Activated CD4-positive, alpha-beta T cell treated with anti-CD3 and anti-CD28 coated beads, Interleukin-2, amount 50 U/mL, for 1 hour (primary cell): ENCODE results near the gene FUT7.
"Not testable (repeated sequence)": the region's sequence is repeated elsewhere in the genome, so short reads cannot be mapped to it uniquely, and the experiment has no call there.

Experiments used
- DNase-seq: peaks from one replicate; pipeline ENCODE4 v3.0.0-alpha.2; 2020

The FUT7 gene

GRCh38 chr9:137066096-137066861, 34.4 kb upstream of the FUT7 start:
- no peak for DNase-seq

GRCh38 chr9:137065336-137065967, 33.6 kb upstream of the FUT7 start:
- no peak for DNase-seq

GRCh38 chr9:137064880-137065164, 32.9 kb upstream of the FUT7 start:
- DNase-seq = no peak

- peak; percentile 57 for DNase-seq
These were observed 32.4 kb upstream of the FUT7 start for GRCh38 chr9:137064027-137064879.

GRCh38 chr9:137063311-137064026, 31.6 kb upstream of the FUT7 start:
- DNase-seq = no peak

- DNase-seq = not testable (repeated sequence)
These were observed 30.9 kb upstream of the FUT7 start for GRCh38 chr9:137062798-137063197.

- no peak for DNase-seq
These were observed 30.5 kb upstream of the FUT7 start for GRCh38 chr9:137062384-137062783.

- DNase-seq = no peak
These were observed 26.8 kb upstream of the FUT7 start for GRCh38 chr9:137058521-137059234.

- no peak for DNase-seq
These were observed 25.7 kb upstream of the FUT7 start for GRCh38 chr9:137057545-137057944.

- no peak for DNase-seq
These were observed 25.0 kb upstream of the FUT7 start for GRCh38 chr9:137056739-137057415.

- no peak for DNase-seq
These were observed 23.8 kb upstream of the FUT7 start for GRCh38 chr9:137055385-137056364.

GRCh38 chr9:137054932-137055384, 23.1 kb upstream of the FUT7 start:
- no peak for DNase-seq

- DNase-seq = peak; percentile 33
These were observed 22.4 kb upstream of the FUT7 start, which contains the start of gene ENTPD2 for GRCh38 chr9:137053944-137054931. Gene ENTPD2 (minus strand): TSS chr9:137054061. CDS start chr9:137053997, 64 bp downstream.

GRCh38 chr9:137052998-137053943, 21.4 kb upstream of the FUT7 start:
- no peak for DNase-seq

- no peak for DNase-seq
These were observed 20.4 kb upstream of the FUT7 start for GRCh38 chr9:137052293-137052692.

GRCh38 chr9:137051145-137051724, 19.3 kb upstream of the FUT7 start:
- DNase-seq = no peak

- DNase-seq = no peak
These were observed 18.7 kb upstream of the FUT7 start for GRCh38 chr9:137050570-137050969.
